Natural killer cell (primary cell): ENCODE data around the gene TPM1. TPM values are rescaled to one million over a fixed set of nuclear protein-coding genes. Genes with fewer than 3 reads are reported as not detected.

ENCODE experiments used
- ATAC-seq, 3 donors: fragments of 150-1000 bp in 2 of 3; fragments of 200-7000 bp in 1 of 3; cut with Tn5 transposase; 1 replicate in 1 of 3; 2 replicates in 2 of 3; pipeline ENCODE4 v1.10.0; 2021; ENCODE audit warnings: mild to moderate bottlenecking in 2 of 3, moderate library complexity in 2 of 3
- DNase-seq, 2 donors: peaks; one replicate each; pipeline versions ENCODE4 v3.0.0 to v3.0.0-alpha.2; 2013 to 2021; ENCODE audit warnings: mixed read lengths in 1 of 2
- H3K27ac ChIP-seq: one replicate; pipeline ENCODE4 v1.5.1; 2013; ENCODE audit warnings: mild to moderate bottlenecking, low read length
- H3K27me3 ChIP-seq: one replicate; pipeline ENCODE4 v1.6.1; 2013; ENCODE audit warnings: low read length; ENCODE audit not compliant: control insufficient read depth, insufficient read depth
- H3K36me3 ChIP-seq: one replicate; pipeline ENCODE4 v1.6.1; 2013; ENCODE audit warnings: low read length; ENCODE audit not compliant: control insufficient read depth, insufficient read depth
- H3K4me1 ChIP-seq: one replicate; pipeline ENCODE4 v1.6.1; 2013; ENCODE audit warnings: low read length; ENCODE audit not compliant: control insufficient read depth, insufficient read depth
- H3K4me3 ChIP-seq: one replicate; pipeline ENCODE4 v1.5.1; 2013; ENCODE audit warnings: low read length
- H3K9me3 ChIP-seq: one replicate; pipeline ENCODE4 v1.6.1; 2013; ENCODE audit warnings: low read length; ENCODE audit not compliant: control insufficient read depth, insufficient read depth
- H3K27ac Mint-ChIP-seq, 2 donors: one replicate each; pipeline ENCODE4 v1.8.0; 2022; ENCODE audit warnings: mild to moderate bottlenecking in 2 of 2, mixed read lengths in 2 of 2, moderate library complexity in 1 of 2
- H3K27me3 Mint-ChIP-seq, 2 donors: one replicate each; pipeline ENCODE4 v1.8.0; 2022; ENCODE audit warnings: low read depth in 2 of 2, mixed read lengths in 2 of 2
- H3K36me3 Mint-ChIP-seq: one replicate; pipeline ENCODE4 v1.8.0; 2022; ENCODE audit warnings: mixed read lengths
- H3K4me1 Mint-ChIP-seq, 2 donors: one replicate each; pipeline ENCODE4 v1.8.0; 2022; ENCODE audit warnings: mixed read lengths in 2 of 2
- H3K4me3 Mint-ChIP-seq: one replicate; pipeline ENCODE4 v1.8.0; 2022; ENCODE audit warnings: mild to moderate bottlenecking, moderate library complexity, mixed read lengths
- H3K9me3 Mint-ChIP-seq, 2 donors: one replicate each; pipeline ENCODE4 v1.8.0; 2022; ENCODE audit warnings: mixed read lengths in 2 of 2
- CTCF ChIP-seq: fragments of 200-600 bp; IDR thresholded peaks from one replicate; pipeline ENCODE4 v1.8.0; 2022; ENCODE audit warnings: antibody characterized with exemption
- WGBS: methylation state at CpG from one replicate; pipeline ENCODE4 v1.1.7; 2013; ENCODE audit warnings: missing lambda C conversion rate; ENCODE audit not compliant: insufficient coverage; 5-methylcytosine and 5-hydroxymethylcytosine counted together
- intact Hi-C: fragments of 100-400 bp; cut with micrococcal nuclease; formaldehyde crosslinking; loops from one replicate; pipeline ENCODE4 v1.14.2; 2022
- total RNA-seq, 4 donors: library from RNA; stranded (reverse); fragments of 120-200 nt in 1 of 4; gene quantifications; one replicate each; pipeline versions ENCODE4 v1.2.3 to v1.2.4, GENCODE V29; 2013 to 2022

The TPM1 gene
- total RNA-seq, 3 donors from 2014 or later (not counting 1 experiment from before 2014, with no cell fraction given), result 21.5 to 33.0 (median 25.6) TPM

DNA sequence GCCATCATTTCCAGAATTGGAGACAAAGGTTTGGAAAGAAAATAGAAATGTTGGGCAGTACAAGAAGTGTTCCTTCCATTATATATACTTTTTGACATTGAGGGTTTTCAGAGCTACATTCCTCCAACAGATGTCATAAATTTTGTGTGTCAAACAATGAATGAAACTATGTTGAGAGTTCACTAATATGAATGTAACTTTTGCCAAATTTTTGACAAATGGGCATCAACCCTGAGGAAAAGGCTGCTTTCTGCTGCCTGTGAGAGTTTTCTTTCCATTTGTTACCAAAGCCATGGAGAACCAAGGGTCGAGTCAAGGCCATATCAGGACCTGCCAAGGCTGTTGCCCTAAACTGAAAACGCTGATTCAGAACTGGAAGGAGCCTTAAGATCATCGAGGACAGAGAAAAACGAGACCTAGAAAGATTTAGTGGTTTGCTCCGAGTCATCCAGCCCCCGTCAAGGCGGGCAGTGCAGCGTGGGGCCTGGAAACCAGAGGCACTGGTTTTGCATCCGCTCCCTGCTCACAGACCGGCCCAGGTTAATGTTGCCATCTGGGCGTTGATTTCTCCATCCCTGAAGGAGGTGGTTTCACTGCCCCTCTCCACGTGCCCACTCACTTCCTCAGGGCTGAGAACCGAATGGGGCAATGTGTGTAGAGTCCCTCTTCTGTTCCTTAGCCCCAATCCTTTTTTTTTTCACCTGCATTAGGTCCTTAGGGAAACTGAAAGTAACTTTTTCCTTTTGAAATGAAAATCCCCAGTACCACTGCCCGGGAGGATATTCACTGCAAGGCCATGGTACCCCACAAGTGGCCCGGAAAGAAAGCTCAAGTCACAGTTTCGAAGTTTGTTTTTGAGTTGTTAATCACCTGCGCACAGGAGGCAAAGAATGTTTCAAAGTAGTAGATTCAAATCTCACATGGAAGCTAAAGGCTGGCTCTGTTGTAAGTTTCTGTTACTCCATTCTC is 32.8 kb downstream of the TPM1 start:
- peaks cover 8% of the 10 kb centered on the region for H3K4me1 ChIP-seq
- no peaks in the 10 kb centered on the region for H3K27me3 ChIP-seq
- H3K36me3 Mint-ChIP-seq, result peaks cover 11% of the 10 kb centered on the region
- TF ChIP-seq CTCF, result no peak
- no peaks in the 10 kb centered on the region for H3K9me3 Mint-ChIP-seq
- H3K36me3 ChIP-seq, result no peaks in the 10 kb centered on the region
- no peak overlapping the region for H3K4me3 ChIP-seq
- DNase-seq (no peak), ATAC-seq (no peak)
- peaks cover 14 to 18% of the 10 kb centered on the region in 2 donors for H3K4me1 Mint-ChIP-seq
- intact Hi-C loops, result no loop called here
- H3K27ac Mint-ChIP-seq, result no peak overlapping the region
- no peak overlapping the region for H3K27ac ChIP-seq
- no peak overlapping the region for H3K4me3 Mint-ChIP-seq
- H3K27me3 Mint-ChIP-seq, result peaks cover 0 to 2% of the 10 kb centered on the region in 2 donors
- WGBS, result 78% methylated on average over 17 of the region's 17 CpGs
- H3K9me3 ChIP-seq, result no peaks in the 10 kb centered on the region

- Histone ChIP-seq H3K4me3 (no peak overlapping the region), H3K36me3 (no peaks in the 10 kb centered on the region), H3K4me1 (peaks cover 8% of the 10 kb centered on the region), H3K9me3 (no peaks in the 10 kb centered on the region), H3K27ac (no peak overlapping the region), H3K27me3 (no peaks in the 10 kb centered on the region)
- WGBS, result 72% methylated on average over 10 of the region's 12 CpGs
- Mint-ChIP-seq H3K9me3 (no peaks in the 10 kb centered on the region), H3K27me3 (peaks cover 0 to 2% of the 10 kb centered on the region in 2 donors), H3K4me3 (no peak overlapping the region), H3K4me1 (peaks cover 14 to 18% of the 10 kb centered on the region in 2 donors), H3K27ac (no peak overlapping the region), H3K36me3 (peaks cover 8% of the 10 kb centered on the region)
- TF ChIP-seq CTCF, result no peak
- intact Hi-C loops, result no loop called here
- ATAC-seq, result no peak
- DNase-seq, result no peak
These were observed 33.6 kb downstream of the TPM1 start for GRCh38 chr15:63075984-63076713.

- intact Hi-C loops, result no loop called here
- Mint-ChIP-seq H3K9me3 (no peaks in the 10 kb centered on the region), H3K4me1 (peaks cover 14 to 18% of the 10 kb centered on the region in 2 donors), H3K27ac (no peak overlapping the region), H3K27me3 (peaks cover 0 to 2% of the 10 kb centered on the region in 2 donors), H3K36me3 (peaks cover 2% of the 10 kb centered on the region), H3K4me3 (no peak overlapping the region)
- no peak for DNase-seq
- no peak for TF ChIP-seq CTCF
- ATAC-seq, result no peak
- no peaks in the 10 kb centered on the region for H3K9me3 ChIP-seq
- peaks cover 8% of the 10 kb centered on the region for H3K4me1 ChIP-seq
- H3K27me3 ChIP-seq, result no peaks in the 10 kb centered on the region
- no peaks in the 10 kb centered on the region for H3K36me3 ChIP-seq
- no peak overlapping the region for H3K4me3 ChIP-seq
- no peak overlapping the region for H3K27ac ChIP-seq
- 83% methylated on average over 4 of the region's 4 CpGs for WGBS
These were observed 34.1 kb downstream of the TPM1 start for GRCh38 chr15:63076714-63077046.
